Naive thymus-derived CD4-positive, alpha-beta T cell (primary cell): Measurements from ENCODE around the gene GAS2. TPM values are rescaled to one million over a fixed set of nuclear protein-coding genes. Genes with fewer than 3 reads are reported as not detected.

Experiments used
- ATAC-seq: fragments of 150-1000 bp; cut with Tn5 transposase; 2 replicates; pipeline ENCODE4 v1.10.0; 2021; ENCODE audit warnings: mild to moderate bottlenecking, moderate library complexity
- CTCF ChIA-PET: fragments of 350-600 bp; sonication (Branson Sonifier 250); formaldehyde crosslinking; loops from one replicate; lab custom pipeline; 2021; ENCODE audit warnings: antibody characterized with exemption; lab: Charles Lee
- POLR2A ChIA-PET: fragments of 350-600 bp; sonication (Branson Sonifier 250); formaldehyde crosslinking; loops from one replicate; lab custom pipeline; 2021; ENCODE audit warnings: antibody characterized with exemption, inconsistent platforms; lab: Charles Lee
- DNase-seq, 9 donors: peaks; one replicate each; pipeline versions ENCODE4 v3.0.0 to v3.0.0-alpha.2; 2020 to 2022; ENCODE audit warnings: mixed read lengths in 1 of 9
- H3K27ac ChIP-seq: one replicate; pipeline ENCODE4 v1.7.0; 2013; ENCODE audit warnings: mild to moderate bottlenecking, low read depth, low read length, moderate library complexity
- H3K27me3 ChIP-seq, 2 donors: one replicate each; pipeline ENCODE4 v1.7.0; 2013; ENCODE audit warnings: low read length in 2 of 2, mild to moderate bottlenecking in 2 of 2, moderate library complexity in 2 of 2; ENCODE audit not compliant: control insufficient read depth in 2 of 2, insufficient read depth in 2 of 2
- H3K36me3 ChIP-seq, 3 experiments: 1 replicate in 2 of 3; 2 replicates in 1 of 3; pipeline ENCODE4 v1.7.0; 2013; ENCODE audit warnings: low read length in 3 of 3, mild to moderate bottlenecking in 3 of 3, moderate library complexity in 1 of 3; ENCODE audit not compliant: insufficient read depth in 3 of 3, control insufficient read depth in 2 of 3
- H3K4me1 ChIP-seq, 2 donors: one replicate each; pipeline ENCODE4 v1.7.0; 2013; ENCODE audit warnings: low read length in 2 of 2, mild to moderate bottlenecking in 2 of 2, moderate library complexity in 1 of 2; ENCODE audit not compliant: control insufficient read depth in 2 of 2, insufficient read depth in 2 of 2
- H3K4me3 ChIP-seq: 2 replicates; pipeline ENCODE4 v1.7.0; 2013; ENCODE audit warnings: mild to moderate bottlenecking, low read length
- H3K9me3 ChIP-seq, 3 experiments: 1 replicate in 2 of 3; 2 replicates in 1 of 3; pipeline ENCODE4 v1.7.0; 2013; ENCODE audit warnings: low read length in 3 of 3; ENCODE audit not compliant: control insufficient read depth in 2 of 3
- H3K27ac Mint-ChIP-seq, 9 donors: one replicate each; pipeline ENCODE4 v1.8.0; 2020 to 2022; ENCODE audit warnings: mixed read lengths in 9 of 9, mild to moderate bottlenecking in 8 of 9, moderate library complexity in 5 of 9, inconsistent platforms in 2 of 9
- H3K27me3 Mint-ChIP-seq, 5 donors: one replicate each; pipeline ENCODE4 v1.8.0; 2021 to 2022; ENCODE audit warnings: mixed read lengths in 5 of 5, mild to moderate bottlenecking in 1 of 5
- H3K36me3 Mint-ChIP-seq, 5 donors: one replicate each; pipeline ENCODE4 v1.8.0; 2020 to 2022; ENCODE audit warnings: mixed read lengths in 5 of 5, mild to moderate bottlenecking in 3 of 5, inconsistent platforms in 1 of 5
- H3K4me1 Mint-ChIP-seq, 7 donors: one replicate each; pipeline ENCODE4 v1.8.0; 2020 to 2022; ENCODE audit warnings: mixed read lengths in 7 of 7, mild to moderate bottlenecking in 3 of 7, inconsistent platforms in 1 of 7
- H3K4me3 Mint-ChIP-seq, 10 donors: one replicate each; pipeline ENCODE4 v1.8.0; 2020 to 2022; ENCODE audit warnings: mild to moderate bottlenecking in 10 of 10, mixed read lengths in 10 of 10, moderate library complexity in 6 of 10, inconsistent platforms in 2 of 10
- H3K9me3 Mint-ChIP-seq, 11 donors: one replicate each; pipeline ENCODE4 v1.8.0; 2020 to 2022; ENCODE audit warnings: mixed read lengths in 11 of 11, mild to moderate bottlenecking in 4 of 11, inconsistent platforms in 1 of 11, moderate library complexity in 1 of 11
- intact Hi-C, 2 donors: fragments of 100-400 bp; cut with micrococcal nuclease; formaldehyde crosslinking; loops; one replicate each; pipeline ENCODE4 v1.15.1; 2023
- polyA plus RNA-seq, 2 donors: library from polyadenylated mRNA; unstranded; fragments of 300-500 nt; fragmentation: Illumina TruSeq; gene quantifications; one replicate each; pipeline ENCODE4 v1.2.3, GENCODE V29; 2021
- total RNA-seq, 6 experiments: library from RNA in 5 of 6; stranded (reverse) in 5 of 6; gene quantifications; 1 replicate in 5 of 6; 2 replicates in 1 of 6; pipeline ENCODE4 v1.2.3 and lab custom pipeline; 2021 to 2026

GAS2 gene
- total and polyA plus RNA-seq, 7 experiments from 2014 or later = 2.2 to 5.6 (median 4.2) TPM

DNA sequence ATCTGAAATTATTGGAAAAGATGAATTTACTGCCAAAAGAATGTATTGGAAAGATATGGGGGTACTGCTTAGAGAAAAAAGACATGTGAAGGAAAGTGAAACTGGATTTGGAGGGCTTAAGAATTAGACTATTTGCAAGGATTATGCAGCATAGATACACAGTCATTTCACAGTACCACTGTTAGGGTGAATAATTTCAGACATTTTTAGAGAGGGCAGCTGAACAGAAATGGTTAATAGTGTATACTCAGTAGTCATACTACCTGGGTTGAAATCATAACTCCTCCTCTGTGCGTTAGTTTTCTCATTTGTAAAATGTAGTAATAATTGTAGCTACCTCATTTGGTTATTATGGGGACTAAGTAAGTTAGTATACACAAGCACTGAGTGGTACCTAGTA, 33.0 kb downstream of the GAS2 start:
- ATAC-seq (no peak), DNase-seq (no peak)
- intact Hi-C loops = no loop called here
- Histone ChIP-seq H3K36me3 (no peaks in the 10 kb centered on the region), H3K4me3 (no peak overlapping the region), H3K27ac (no peak overlapping the region), H3K27me3 (no peaks in the 10 kb centered on the region), H3K4me1 (no peaks in the 10 kb centered on the region), H3K9me3 (no peaks in the 10 kb centered on the region)
- peaks cover 0 to 1% (median 0%) of the 10 kb centered on the region in 11 donors for H3K9me3 Mint-ChIP-seq
- H3K27me3 Mint-ChIP-seq = no peaks in the 10 kb centered on the region
- no peaks in the 10 kb centered on the region for H3K36me3 Mint-ChIP-seq
- CTCF ChIA-PET = no interaction called here
- POLR2A ChIA-PET = no interaction called here
- peaks cover 0 to 12% (median 9%) of the 10 kb centered on the region in 7 donors for H3K4me1 Mint-ChIP-seq
- H3K4me3 Mint-ChIP-seq = no peak overlapping the region
- H3K27ac Mint-ChIP-seq = no peak overlapping the region

DNA sequence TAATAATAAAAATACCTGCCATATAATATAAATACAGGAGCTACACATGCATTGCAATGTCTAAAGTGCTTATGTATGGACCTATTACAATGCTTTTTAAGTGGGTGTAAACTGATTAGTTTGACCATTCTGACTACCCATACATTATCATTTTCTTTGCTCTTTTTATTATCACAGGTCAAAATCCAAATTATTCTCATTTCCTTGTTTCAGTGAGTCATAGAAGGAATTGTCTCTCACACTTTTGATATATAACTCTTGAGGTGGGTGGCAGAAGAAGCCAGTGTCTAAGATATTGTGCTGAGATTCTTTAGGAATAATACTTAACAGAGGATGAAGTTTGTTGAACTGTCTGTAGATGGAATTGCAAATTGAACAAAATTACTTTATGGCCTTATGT, 35.6 kb downstream of the GAS2 start:
- Mint-ChIP-seq H3K4me3 (no peak overlapping the region), H3K36me3 (no peaks in the 10 kb centered on the region), H3K4me1 (peaks cover 0 to 14% (median 9%) of the 10 kb centered on the region in 7 donors), H3K9me3 (peaks cover 0 to 3% (median 0%) of the 10 kb centered on the region in 11 donors), H3K27ac (no peak overlapping the region), H3K27me3 (no peaks in the 10 kb centered on the region)
- Histone ChIP-seq H3K36me3 (no peaks in the 10 kb centered on the region), H3K27ac (no peak overlapping the region), H3K27me3 (no peaks in the 10 kb centered on the region), H3K4me1 (no peaks in the 10 kb centered on the region), H3K4me3 (no peak overlapping the region), H3K9me3 (no peaks in the 10 kb centered on the region)
- intact Hi-C loops = loop anchor here in 1 of 2 donors (5.0 kb wide), 1 partner anchor 75 kb away; the partner anchor contains the start of gene FANCF
- POLR2A ChIA-PET = no interaction called here
- CTCF ChIA-PET = no interaction called here
- DNase-seq (no peak), ATAC-seq (no peak)

- POLR2A ChIA-PET = no interaction called here
- peak overlapping the region in 1 of 10 donors; percentile 23 for H3K4me3 Mint-ChIP-seq
- H3K36me3 ChIP-seq = no peaks in the 10 kb centered on the region
- peaks cover 0 to 7% (median 0%) of the 10 kb centered on the region in 11 donors for H3K9me3 Mint-ChIP-seq
- no peaks in the 10 kb centered on the region for H3K36me3 Mint-ChIP-seq
- ATAC-seq = no peak
- peak overlapping the region in 1 of 9 donors; percentile 24 for H3K27ac Mint-ChIP-seq
- DNase-seq = peak in 4 of 9 donors; percentile 20 to 37 (median 27)
- CTCF ChIA-PET = no interaction called here
- peaks cover 0 to 5% (median 0%) of the 10 kb centered on the region in 5 donors for H3K27me3 Mint-ChIP-seq
- H3K27me3 ChIP-seq = no peaks in the 10 kb centered on the region
- no peak overlapping the region for H3K4me3 ChIP-seq
- H3K9me3 ChIP-seq = no peaks in the 10 kb centered on the region
- no peak overlapping the region for H3K27ac ChIP-seq
- H3K4me1 ChIP-seq = no peaks in the 10 kb centered on the region
- intact Hi-C loops = loop anchor here in 1 of 2 donors (5.0 kb wide), 1 partner anchor 76 kb away; the partner anchor contains the start of gene FANCF
- peaks cover 0 to 23% (median 12%) of the 10 kb centered on the region in 7 donors for H3K4me1 Mint-ChIP-seq
Measured at GRCh38 chr11:22703040-22703439, 36.6 kb downstream of the GAS2 start.

DNA sequence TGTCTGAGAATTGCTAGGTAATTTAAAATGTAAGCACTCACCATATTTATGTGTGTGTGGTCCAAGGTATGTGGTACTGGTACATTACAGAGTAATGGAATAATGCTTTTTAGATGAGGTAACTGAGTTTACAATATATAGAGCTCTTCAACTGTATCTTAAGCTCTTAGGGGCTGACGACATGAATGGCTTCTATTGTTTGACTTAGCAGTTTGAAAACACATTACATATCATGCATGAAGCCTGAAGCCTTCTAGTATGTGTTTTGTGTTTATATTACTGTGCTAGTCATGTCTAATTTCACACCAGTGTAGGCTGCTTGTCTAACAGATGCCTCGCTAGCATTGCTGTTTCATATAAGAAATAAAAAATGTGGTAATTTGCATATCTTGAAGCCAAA, 37.2 kb downstream of the GAS2 start:
- H3K27ac ChIP-seq = no peak overlapping the region
- CTCF ChIA-PET = interaction anchor here (0.7 kb wide), 1 partner anchor 32 kb away, joined by 3 read pairs; no protein-coding TSS in a partner anchor
- DNase-seq (no peak), ATAC-seq (no peak)
- no peaks in the 10 kb centered on the region for H3K27me3 ChIP-seq
- no peak overlapping the region for H3K27ac Mint-ChIP-seq
- peaks cover 0 to 8% (median 0%) of the 10 kb centered on the region in 11 donors for H3K9me3 Mint-ChIP-seq
- H3K27me3 Mint-ChIP-seq = peaks cover 0 to 5% (median 0%) of the 10 kb centered on the region in 5 donors
- H3K4me3 ChIP-seq = no peak overlapping the region
- intact Hi-C loops = loop anchor here in 1 of 2 donors (5.0 kb wide), 1 partner anchor 76 kb away; the partner anchor contains the start of gene FANCF
- peaks cover 0 to 23% (median 12%) of the 10 kb centered on the region in 7 donors for H3K4me1 Mint-ChIP-seq
- H3K36me3 ChIP-seq = no peaks in the 10 kb centered on the region
- POLR2A ChIA-PET = no interaction called here
- no peaks in the 10 kb centered on the region for H3K4me1 ChIP-seq
- H3K36me3 Mint-ChIP-seq = peaks cover 0 to 1% (median 0%) of the 10 kb centered on the region in 5 donors
- H3K4me3 Mint-ChIP-seq = no peak overlapping the region
- no peaks in the 10 kb centered on the region for H3K9me3 ChIP-seq

- no peak overlapping the region for H3K27ac Mint-ChIP-seq
- CTCF ChIA-PET = interaction anchor here (0.7 kb wide), 1 partner anchor 80 kb away, joined by 3 read pairs; no protein-coding TSS in a partner anchor
Measured at GRCh38 chr11:22707119-22707899, 40.9 kb downstream of the GAS2 start.

GRCh38 chr11:22711071-22711770, 44.8 kb downstream of the GAS2 start:
- no peaks in the 10 kb centered on the region for H3K9me3 ChIP-seq
- Mint-ChIP-seq H3K27ac (no peak overlapping the region), H3K4me3 (no peak overlapping the region), H3K9me3 (peaks cover 0 to 20% (median 6%) of the 10 kb centered on the region in 11 donors), H3K27me3 (peaks cover 0 to 10% (median 5%) of the 10 kb centered on the region in 5 donors), H3K36me3 (peaks cover 0 to 11% (median 0%) of the 10 kb centered on the region in 5 donors), H3K4me1 (peaks cover 0 to 13% (median 4%) of the 10 kb centered on the region in 7 donors)
- ChIA-PET CTCF (no interaction called here), POLR2A (no interaction called here)
- H3K27ac ChIP-seq = no peak overlapping the region
- DNase-seq (no peak), ATAC-seq (no peak)
- no peaks in the 10 kb centered on the region for H3K27me3 ChIP-seq
- H3K36me3 ChIP-seq = no peaks in the 10 kb centered on the region
- intact Hi-C loops = no loop called here
- H3K4me3 ChIP-seq = no peak overlapping the region
- H3K4me1 ChIP-seq = no peaks in the 10 kb centered on the region

More at GRCh38 chr11:22707119-22707899, 40.9 kb downstream of the GAS2 start:
- POLR2A ChIA-PET = no interaction called here
- Histone ChIP-seq H3K27ac (no peak overlapping the region), H3K27me3 (no peaks in the 10 kb centered on the region), H3K4me1 (no peaks in the 10 kb centered on the region), H3K4me3 (no peak overlapping the region), H3K9me3 (no peaks in the 10 kb centered on the region), H3K36me3 (no peaks in the 10 kb centered on the region)
- no peak for DNase-seq
- peaks cover 0 to 23% (median 13%) of the 10 kb centered on the region in 7 donors for H3K4me1 Mint-ChIP-seq
- intact Hi-C loops = no loop called here
- H3K9me3 Mint-ChIP-seq = peaks cover 0 to 11% (median 0%) of the 10 kb centered on the region in 11 donors
- ATAC-seq = no peak
- peaks cover 0 to 10% (median 5%) of the 10 kb centered on the region in 5 donors for H3K27me3 Mint-ChIP-seq
- no peak overlapping the region for H3K4me3 Mint-ChIP-seq
- H3K36me3 Mint-ChIP-seq = peaks cover 0 to 11% (median 0%) of the 10 kb centered on the region in 5 donors
